Brain microvascular endothelial cell (primary cell): ENCODE measurements around the gene ZNF625.

Experiments used
- DNase-seq: peaks from one replicate; pipeline ENCODE4 v3.0.0-alpha.2; 2020
- H3K27ac ChIP-seq: fragments of 250-450 bp; sonication (Bioruptor Pico); 2 replicates; pipeline ENCODE4 v1.5.1; 2020; ENCODE audit warnings: mild to moderate bottlenecking, moderate library complexity
- H3K27me3 ChIP-seq: fragments of 250-450 bp; sonication (Bioruptor Pico); replicated peaks from 2 replicates; pipeline ENCODE4 v1.5.1; 2020; ENCODE audit warnings: mild to moderate bottlenecking
- H3K36me3 ChIP-seq: fragments of 250-450 bp; sonication (Bioruptor Pico); replicated peaks from 2 replicates; pipeline ENCODE4 v1.5.1; 2020; ENCODE audit warnings: mild to moderate bottlenecking
- H3K4me3 ChIP-seq: 2 replicates; pipeline ENCODE4 v1.5.1; 2011; ENCODE audit warnings: low read depth, mild to moderate bottlenecking, control low read depth, low read length, moderate library complexity
- CTCF ChIP-seq: IDR thresholded peaks from 2 replicates; pipeline ENCODE4 v1.5.1; 2011; ENCODE audit warnings: low read depth, mild to moderate bottlenecking, moderate library complexity, low read length, control low read depth, inconsistent platforms; ENCODE audit errors: missing control alignments
- in situ Hi-C: cut with HindIII; loops from 2 replicates; pipeline ENCODE4 v1.10.0; 2017; ENCODE audit warnings: low sequenced_read_pairs, low pct_ligation_motif_present

Gene ZNF625

GRCh38 chr19:12194827-12195731 lies 38.5 kb upstream of the ZNF625 start:
- peak; percentile 31 for DNase-seq
- Histone ChIP-seq H3K36me3 (peaks cover 3% of the 10 kb centered on the region), H3K27ac (no peak overlapping the region), H3K27me3 (no peaks in the 10 kb centered on the region), H3K4me3 (peak overlapping the region; percentile 48)
- no peak for TF ChIP-seq CTCF
- in situ Hi-C loops = no loop called here

DNA sequence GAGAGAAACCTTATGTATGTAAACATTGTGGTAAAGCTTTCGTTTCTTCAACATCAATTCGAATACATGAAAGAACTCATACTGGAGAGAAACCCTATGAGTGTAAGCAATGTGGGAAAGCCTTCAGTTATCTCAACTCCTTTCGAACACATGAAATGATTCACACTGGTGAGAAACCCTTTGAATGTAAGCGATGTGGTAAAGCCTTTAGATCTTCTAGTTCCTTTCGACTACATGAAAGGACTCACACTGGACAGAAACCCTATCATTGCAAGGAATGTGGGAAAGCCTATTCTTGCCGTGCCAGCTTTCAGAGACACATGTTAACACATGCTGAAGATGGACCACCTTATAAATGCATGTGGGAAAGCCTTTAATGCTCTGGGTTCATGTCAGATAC lies 31.1 kb upstream of the ZNF625 start:
- no peak for TF ChIP-seq CTCF
- in situ Hi-C loops = no loop called here
- Histone ChIP-seq H3K4me3 (no peak overlapping the region), H3K36me3 (peaks cover 36% of the 10 kb centered on the region), H3K27me3 (no peaks in the 10 kb centered on the region), H3K27ac (no peak overlapping the region)
- no peak for DNase-seq

GRCh38 chr19:12180377-12180776 lies 23.8 kb upstream of the ZNF625 start:
- DNase-seq = no peak
- Histone ChIP-seq H3K36me3 (peaks cover 3% of the 10 kb centered on the region), H3K4me3 (no peak overlapping the region), H3K27me3 (no peaks in the 10 kb centered on the region), H3K27ac (no peak overlapping the region)
- TF ChIP-seq CTCF = no peak
- in situ Hi-C loops = no loop called here

DNA sequence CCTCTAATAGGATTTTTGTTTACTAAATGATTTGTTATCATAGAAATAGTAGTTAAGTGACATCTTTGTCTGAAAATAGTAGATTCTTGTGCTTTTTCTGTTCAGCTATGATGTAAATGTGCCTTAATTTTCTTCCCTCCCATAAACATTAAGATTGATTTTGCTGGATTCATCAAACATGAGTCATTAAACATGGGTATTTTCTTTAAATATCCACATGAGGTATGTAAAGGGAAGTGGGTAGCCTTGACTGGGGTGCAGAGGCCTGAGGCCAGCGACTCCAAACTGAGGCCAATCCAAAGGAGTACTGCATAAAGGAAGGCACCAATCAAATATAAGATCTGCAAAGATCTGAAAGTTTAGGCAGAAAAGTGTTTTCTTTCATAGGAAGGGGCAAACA lies 10.1 kb upstream of the ZNF625 start:
- in situ Hi-C loops = no loop called here
- H3K36me3 ChIP-seq = peaks cover 3% of the 10 kb centered on the region
- DNase-seq = no peak
- TF ChIP-seq CTCF = no peak
- H3K4me3 ChIP-seq = no peak overlapping the region
- no peaks in the 10 kb centered on the region for H3K27me3 ChIP-seq
- no peak overlapping the region for H3K27ac ChIP-seq

GRCh38 chr19:12163826-12164225 lies 7.3 kb upstream of the ZNF625 start:
- H3K27ac ChIP-seq = peak overlapping the region; percentile 95
- H3K36me3 ChIP-seq = peaks cover 3% of the 10 kb centered on the region
- H3K4me3 ChIP-seq = peak overlapping the region; percentile 92
- no peaks in the 10 kb centered on the region for H3K27me3 ChIP-seq
- TF ChIP-seq CTCF = no peak
- in situ Hi-C loops = no loop called here
- no peak for DNase-seq
